Measurements from ENCODE around the gene TMEM80.
"Not testable (repeated sequence)": the region's sequence is repeated elsewhere in the genome, so short reads cannot be mapped to it uniquely, and the experiment has no call there.

The TMEM80 gene

GRCh38 chr11:695538-696248 lies at the start of gene TMEM80:
Gene TMEM80, plus strand, starts transcription at chr11:695816. Its CDS starts 12 bp downstream, at chr11:695828.
- DNase-seq: peak; percentile 98

- no peak for DNase-seq
Measured at GRCh38 chr11:646214-646613, 49.4 kb upstream of the TMEM80 start.

- not testable (repeated sequence) for DNase-seq
Measured at GRCh38 chr11:647672-648158, 47.9 kb upstream of the TMEM80 start.

GRCh38 chr11:650482-650881 lies 45.1 kb upstream of the TMEM80 start:
- DNase-seq: no peak

GRCh38 chr11:653136-653535 lies 42.5 kb upstream of the TMEM80 start:
- not testable (repeated sequence) for DNase-seq

GRCh38 chr11:653837-654236 lies 41.8 kb upstream of the TMEM80 start:
- DNase-seq: no peak

GRCh38 chr11:654444-654843 lies 41.2 kb upstream of the TMEM80 start:
- DNase-seq: not testable (repeated sequence)

GRCh38 chr11:655036-655726 lies 40.4 kb upstream of the TMEM80 start:
- DNase-seq: no peak

- no peak for DNase-seq
Measured at GRCh38 chr11:656426-656825, 39.2 kb upstream of the TMEM80 start.

- DNase-seq: no peak
Measured at GRCh38 chr11:656866-657265, 38.8 kb upstream of the TMEM80 start.

GRCh38 chr11:657691-658126 lies 37.9 kb upstream of the TMEM80 start:
- no peak for DNase-seq

- DNase-seq: no peak
Measured at GRCh38 chr11:659532-660085, 36.0 kb upstream of the TMEM80 start.

- DNase-seq: no peak
Measured at GRCh38 chr11:660281-660680, 35.3 kb upstream of the TMEM80 start.

- no peak for DNase-seq
Measured at GRCh38 chr11:660681-661444, 34.8 kb upstream of the TMEM80 start.

GRCh38 chr11:662689-663274 lies 32.8 kb upstream of the TMEM80 start:
- peak; percentile 34 for DNase-seq

GRCh38 chr11:665062-665703 lies 30.4 kb upstream of the TMEM80 start:
- DNase-seq: no peak

- DNase-seq: no peak
Measured at GRCh38 chr11:665704-666281, 29.8 kb upstream of the TMEM80 start.

- DNase-seq: no peak
Measured at GRCh38 chr11:673866-674265, 21.8 kb upstream of the TMEM80 start.

- DNase-seq: no peak
Measured at GRCh38 chr11:674406-674805, 21.2 kb upstream of the TMEM80 start.

- no peak for DNase-seq
Measured at GRCh38 chr11:678297-678696, 17.3 kb upstream of the TMEM80 start.

GRCh38 chr11:679271-680207 lies 16.1 kb upstream of the TMEM80 start:
- no peak for DNase-seq

All from stimulated activated CD4-positive, alpha-beta T cell treated with anti-CD3 and anti-CD28 coated beads, Interleukin-4, amount 100 ng/mL, for 24 hours (primary cell).